IPS-18a (cell line): ENCODE measurements around the gene TEKT5.
"Not testable (repeated sequence)": the region's sequence is repeated elsewhere in the genome, so short reads cannot be mapped to it uniquely, and the experiment has no call there.

Experiments used
- H3K27ac ChIP-seq: one replicate; pipeline ENCODE4 v1.5.1; 2013; ENCODE audit warnings: low read length
- H3K27me3 ChIP-seq: one replicate; pipeline ENCODE4 v1.6.1; 2013; ENCODE audit warnings: mild to moderate bottlenecking, low read length; ENCODE audit not compliant: control insufficient read depth, insufficient read depth
- H3K36me3 ChIP-seq: one replicate; pipeline ENCODE4 v1.6.1; 2013; ENCODE audit warnings: low read depth, low read length; ENCODE audit not compliant: control insufficient read depth
- H3K4me1 ChIP-seq: one replicate; pipeline ENCODE4 v1.6.1; 2013; ENCODE audit warnings: low read depth, low read length; ENCODE audit not compliant: control insufficient read depth
- H3K4me3 ChIP-seq: one replicate; pipeline ENCODE4 v1.5.1; 2013; ENCODE audit warnings: low read length
- H3K9ac ChIP-seq: one replicate; pipeline ENCODE4 v1.6.1; 2013; ENCODE audit warnings: mild to moderate bottlenecking, low read length, moderate library complexity
- H3K9me3 ChIP-seq: one replicate; pipeline ENCODE4 v1.6.1; 2013; ENCODE audit warnings: low read depth, low read length; ENCODE audit not compliant: control insufficient read depth

TEKT5 gene

GRCh38 chr16:10623059-10623458 is 71.7 kb downstream of the TEKT5 start:
- no peak overlapping the region for H3K9ac ChIP-seq
- H3K27ac ChIP-seq, result no peak overlapping the region
- H3K9me3 ChIP-seq, result no peaks in the 10 kb centered on the region
- H3K27me3 ChIP-seq, result no peaks in the 10 kb centered on the region
- H3K36me3 ChIP-seq, result no peaks in the 10 kb centered on the region
- H3K4me1 ChIP-seq, result peaks cover 6% of the 10 kb centered on the region
- no peak overlapping the region for H3K4me3 ChIP-seq

- no peak overlapping the region for H3K27ac ChIP-seq
- H3K9ac ChIP-seq, result no peak overlapping the region
- H3K4me3 ChIP-seq, result no peak overlapping the region
- H3K9me3 ChIP-seq, result no peaks in the 10 kb centered on the region
- H3K4me1 ChIP-seq, result peaks cover 13% of the 10 kb centered on the region
- H3K36me3 ChIP-seq, result no peaks in the 10 kb centered on the region
- no peaks in the 10 kb centered on the region for H3K27me3 ChIP-seq
Observed at GRCh38 chr16:10622036-10622921, 72.5 kb downstream of the TEKT5 start.

DNA sequence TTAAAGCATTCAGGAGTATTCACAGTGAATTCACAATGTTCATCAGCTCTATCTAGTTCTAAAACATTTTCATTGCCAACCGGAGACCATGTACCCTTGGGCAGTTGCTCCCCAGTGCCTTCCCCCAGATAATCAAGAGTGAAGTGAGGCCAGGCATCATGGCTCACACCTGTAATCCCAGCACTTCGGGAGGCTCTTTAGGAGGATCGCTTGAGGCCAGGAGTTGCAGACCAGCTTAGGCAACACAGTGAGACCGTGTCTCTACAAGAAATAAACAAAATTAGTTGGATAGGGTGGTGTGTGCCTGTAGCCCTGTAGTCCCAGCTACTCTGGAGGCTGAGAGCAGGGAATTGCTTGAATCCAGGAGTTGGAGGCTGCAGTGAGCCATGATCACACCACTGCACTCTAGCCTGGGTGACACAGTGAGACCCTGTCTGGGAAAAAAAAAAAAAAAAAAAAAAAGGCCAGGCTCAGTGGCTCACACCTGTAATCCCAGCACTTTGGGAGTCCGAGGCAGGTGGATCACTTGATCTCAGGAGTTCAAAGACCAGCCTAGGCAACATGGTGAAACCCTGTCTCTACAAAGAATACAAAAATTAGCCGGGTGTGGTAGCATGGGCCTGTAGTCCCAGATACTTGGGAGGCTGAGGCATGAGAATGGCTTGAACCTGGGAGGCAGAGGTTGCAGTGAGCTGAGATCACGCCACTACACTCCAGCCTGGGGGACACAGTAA is 73.3 kb downstream of the TEKT5 start:
- not testable (repeated sequence) for H3K36me3 ChIP-seq, H3K27ac ChIP-seq, H3K4me3 ChIP-seq, H3K27me3 ChIP-seq, H3K9me3 ChIP-seq, H3K9ac ChIP-seq
- H3K4me1 ChIP-seq, result peaks cover 21% of the 10 kb centered on the region

- H3K27ac ChIP-seq, result no peak overlapping the region
- no peaks in the 10 kb centered on the region for H3K27me3 ChIP-seq
- no peak overlapping the region for H3K9ac ChIP-seq
- H3K4me1 ChIP-seq, result peaks cover 21% of the 10 kb centered on the region
- H3K36me3 ChIP-seq, result no peaks in the 10 kb centered on the region
- H3K4me3 ChIP-seq, result no peak overlapping the region
- H3K9me3 ChIP-seq, result no peaks in the 10 kb centered on the region
Observed at GRCh38 chr16:10620120-10620519, 74.6 kb downstream of the TEKT5 start.

DNA sequence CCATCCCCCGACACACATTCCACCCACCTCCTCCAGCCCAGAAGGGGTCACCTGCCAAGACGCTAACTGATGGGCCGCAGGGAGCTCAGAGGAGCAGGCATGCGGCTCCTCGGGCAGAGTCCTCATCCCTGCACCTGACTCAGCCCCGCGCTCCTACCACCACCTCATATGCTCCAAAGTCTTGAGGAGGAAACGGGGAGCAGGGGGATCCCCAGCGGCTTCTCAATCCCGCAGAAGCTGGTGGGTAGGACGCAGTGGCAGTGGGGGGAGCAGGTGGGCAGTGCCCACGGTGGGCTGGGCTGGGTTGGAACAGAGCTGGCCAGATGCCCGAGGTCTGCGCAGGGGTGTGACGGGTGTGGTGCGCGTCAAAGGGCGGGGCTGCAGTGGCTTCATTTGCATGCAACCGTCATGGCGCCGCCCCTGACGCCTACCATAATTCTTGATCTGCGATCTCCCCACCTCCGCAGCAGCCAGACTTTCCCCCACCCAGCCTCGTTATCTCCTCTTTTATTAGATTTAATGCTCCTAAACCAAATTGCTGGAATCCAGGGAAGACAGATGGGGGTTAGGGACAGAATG is 75.4 kb downstream of the TEKT5 start:
- Histone ChIP-seq H3K36me3 (no peaks in the 10 kb centered on the region), H3K9ac (no peak overlapping the region), H3K27ac (no peak overlapping the region), H3K9me3 (no peaks in the 10 kb centered on the region), H3K27me3 (no peaks in the 10 kb centered on the region), H3K4me3 (peak overlapping the region; percentile 41), H3K4me1 (peaks cover 21% of the 10 kb centered on the region)

- peak overlapping the region; percentile 41 for H3K4me3 ChIP-seq
- H3K36me3 ChIP-seq, result no peaks in the 10 kb centered on the region
- H3K4me1 ChIP-seq, result peaks cover 21% of the 10 kb centered on the region
- no peaks in the 10 kb centered on the region for H3K9me3 ChIP-seq
- H3K9ac ChIP-seq, result no peak overlapping the region
- no peak overlapping the region for H3K27ac ChIP-seq
- no peaks in the 10 kb centered on the region for H3K27me3 ChIP-seq
Observed at GRCh38 chr16:10618710-10619209, 76.0 kb downstream of the TEKT5 start.

- no peaks in the 10 kb centered on the region for H3K9me3 ChIP-seq
Observed at GRCh38 chr16:10617662-10618420, 76.9 kb downstream of the TEKT5 start.

DNA sequence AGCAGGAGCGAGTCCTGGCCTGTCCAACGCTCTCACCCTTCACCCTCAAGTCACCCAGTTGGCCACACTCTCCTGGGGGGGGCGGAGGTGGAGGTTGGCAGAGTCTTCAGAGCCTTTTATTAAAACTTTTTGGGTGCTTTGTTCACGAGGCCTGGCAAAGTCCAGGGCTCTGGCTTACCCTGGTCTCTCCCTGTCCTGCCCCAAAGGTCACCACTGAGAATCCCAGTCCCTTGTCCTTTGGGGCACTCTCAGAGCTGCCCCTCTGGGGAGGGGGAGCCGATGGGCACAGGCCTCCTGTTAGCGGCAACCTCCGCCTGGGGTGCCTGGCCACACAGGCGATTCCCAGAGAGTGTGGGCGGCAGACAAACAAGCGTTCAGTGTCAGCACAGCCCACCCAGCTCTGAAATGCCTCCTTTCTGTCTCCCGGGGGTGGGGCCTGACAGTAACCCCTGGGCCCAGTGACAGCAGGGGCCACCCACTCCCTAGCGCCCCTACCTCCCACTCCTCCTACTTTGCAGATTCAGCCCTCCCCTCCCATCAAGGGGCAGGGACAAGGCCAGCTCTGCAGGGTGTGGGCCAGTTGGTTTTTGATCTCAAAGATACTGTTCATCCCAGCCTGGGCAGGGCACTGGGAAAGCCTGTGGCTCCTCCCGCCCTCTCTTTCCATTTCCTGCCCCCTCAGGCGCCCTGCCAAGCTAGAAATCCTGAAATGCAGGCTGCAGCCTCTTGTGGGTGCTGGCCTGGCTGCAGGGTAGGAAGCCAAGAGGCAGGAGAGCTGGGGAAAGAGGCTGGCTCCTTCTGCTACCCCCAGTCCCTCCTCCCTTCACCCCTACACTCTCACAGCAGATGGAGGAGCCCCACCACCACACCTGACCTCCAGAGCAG is 77.7 kb downstream of the TEKT5 start:
- Histone ChIP-seq H3K9me3 (no peaks in the 10 kb centered on the region), H3K36me3 (no peaks in the 10 kb centered on the region), H3K27me3 (no peaks in the 10 kb centered on the region), H3K4me3 (peak overlapping the region; percentile 28), H3K4me1 (peaks cover 21% of the 10 kb centered on the region), H3K9ac (no peak overlapping the region), H3K27ac (no peak overlapping the region)

More at GRCh38 chr16:10617662-10618420, 76.9 kb downstream of the TEKT5 start:
- Histone ChIP-seq H3K4me3 (no peak overlapping the region), H3K27ac (no peak overlapping the region), H3K9ac (no peak overlapping the region), H3K4me1 (peaks cover 21% of the 10 kb centered on the region), H3K36me3 (no peaks in the 10 kb centered on the region), H3K27me3 (no peaks in the 10 kb centered on the region)

GRCh38 chr16:10616419-10616755 is 78.3 kb downstream of the TEKT5 start:
- H3K4me3 ChIP-seq, result no peak overlapping the region
- no peaks in the 10 kb centered on the region for H3K27me3 ChIP-seq
- H3K9ac ChIP-seq, result no peak overlapping the region
- no peaks in the 10 kb centered on the region for H3K36me3 ChIP-seq
- no peak overlapping the region for H3K27ac ChIP-seq
- H3K4me1 ChIP-seq, result peaks cover 21% of the 10 kb centered on the region
- no peaks in the 10 kb centered on the region for H3K9me3 ChIP-seq

DNA sequence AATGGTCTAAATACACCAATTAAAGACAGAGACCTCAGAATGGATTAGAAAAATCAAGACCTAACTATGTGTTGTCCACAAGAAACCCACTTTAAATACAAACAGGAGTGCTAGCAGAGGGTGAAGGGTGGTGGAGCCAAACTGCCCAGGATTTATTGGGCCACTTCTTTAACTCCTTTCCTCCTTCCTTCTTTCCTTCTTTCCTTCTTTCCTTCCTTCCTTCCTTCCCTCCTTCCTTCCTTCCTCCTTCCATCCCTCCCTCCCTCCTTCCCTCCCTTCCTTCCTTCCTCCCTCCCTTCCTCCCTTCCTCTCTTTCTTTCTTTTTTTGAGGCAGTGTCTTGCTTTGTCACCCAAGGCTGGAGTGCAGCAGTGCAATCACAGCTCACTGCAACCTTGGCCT is 80.0 kb downstream of the TEKT5 start:
- Histone ChIP-seq H3K4me3 (no peak overlapping the region), H3K9me3 (no peaks in the 10 kb centered on the region), H3K4me1 (peaks cover 21% of the 10 kb centered on the region), H3K9ac (no peak overlapping the region), H3K36me3 (no peaks in the 10 kb centered on the region), H3K27ac (no peak overlapping the region), H3K27me3 (no peaks in the 10 kb centered on the region)
